ENCODE measurements around the gene SOAT1. TPM values are rescaled to one million over a fixed set of nuclear protein-coding genes. Genes with fewer than 3 reads are reported as not detected.

Gene SOAT1
- polyA plus RNA-seq, 2 of the 4 experiments (the other 2 are of a cell fraction) = 19.0 to 62.1 TPM

- TF ChIP-seq, protein P1, sequence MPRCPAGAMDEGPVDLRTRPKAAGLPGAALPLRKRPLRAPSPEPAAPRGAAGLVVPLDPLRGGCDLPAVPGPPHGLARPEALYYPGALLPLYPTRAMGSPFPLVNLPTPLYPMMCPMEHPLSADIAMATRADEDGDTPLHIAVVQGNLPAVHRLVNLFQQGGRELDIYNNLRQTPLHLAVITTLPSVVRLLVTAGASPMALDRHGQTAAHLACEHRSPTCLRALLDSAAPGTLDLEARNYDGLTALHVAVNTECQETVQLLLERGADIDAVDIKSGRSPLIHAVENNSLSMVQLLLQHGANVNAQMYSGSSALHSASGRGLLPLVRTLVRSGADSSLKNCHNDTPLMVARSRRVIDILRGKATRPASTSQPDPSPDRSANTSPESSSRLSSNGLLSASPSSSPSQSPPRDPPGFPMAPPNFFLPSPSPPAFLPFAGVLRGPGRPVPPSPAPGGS (IDR thresholded peaks at IDR 0.05) = no peak
- TF ChIP-seq RAD21 (conservative IDR thresholded peaks at IDR 0.05 in 1 of 2, IDR thresholded peaks at IDR 0.05 in 1 of 2) = no peak
- no peak for TF ChIP-seq TFCP2L1 (CRISPR knock-in tag; IDR thresholded peaks at IDR 0.05)
- POLR2A ChIA-PET = no interaction called here
- Histone ChIP-seq H3K4me1 (no peaks in the 10 kb centered on the region), H3K4me2 (no peak overlapping the region), H3K9me3 (no peaks in the 10 kb centered on the region), H3K4me3 (no peak overlapping the region), H3K27ac (no peak overlapping the region)
- DNase-seq (ENCODE audit: low read depth in 1 of 2, low spot score in 1 of 2) (no peak), FAIRE-seq (no peak), ATAC-seq (no peak)
- CTCF ChIA-PET = no interaction called here
- WGBS (ENCODE audit: missing lambda C conversion rate) = 73% methylated on average over 6 of the region's 6 CpGs
Measured at GRCh38 chr1:179376223-179376622, 82.6 kb downstream of the SOAT1 start.

GRCh38 chr1:179380299-179380698 lies 86.7 kb downstream of the SOAT1 start:
- no peak for TF ChIP-seq ZSCAN20 (CRISPR knock-in tag; IDR thresholded peaks at IDR 0.05)
- DNase-seq (ENCODE audit: low read depth in 1 of 2, low spot score in 1 of 2) = no peak
- Histone ChIP-seq H3K9me3 (no peaks in the 10 kb centered on the region), H3K4me2 (no peak overlapping the region), H3K27ac (no peak overlapping the region), H3K4me1 (peaks cover 5% of the 10 kb centered on the region; the same call in 1 of the 3 replicates), H3K4me3 (no peak overlapping the region)
- no peak for ATAC-seq
- ChIA-PET POLR2A (no interaction called here), CTCF (interaction anchor here (1.4 kb wide), 1 partner anchor 10 kb away, joined by 3 read pairs; no protein-coding TSS in a partner anchor)
- no peak for FAIRE-seq

DNA sequence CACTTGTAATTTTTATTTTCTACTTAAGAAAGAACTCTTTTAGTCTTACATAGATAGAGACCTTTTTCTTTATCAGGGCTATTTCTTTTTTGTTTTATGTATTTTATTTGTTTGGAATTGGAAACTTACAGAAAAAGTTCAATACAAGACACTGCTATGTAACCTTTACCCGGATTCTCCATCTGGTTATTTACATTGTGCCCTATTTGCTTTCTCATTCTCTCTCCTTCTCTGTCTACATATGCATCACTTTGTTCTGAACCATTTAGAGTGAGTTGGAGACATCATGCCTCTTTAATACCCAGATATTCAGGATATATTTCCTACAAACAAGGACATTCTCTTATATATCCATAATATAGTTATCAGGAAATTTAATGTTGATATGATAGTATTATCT lies 90.4 kb downstream of the SOAT1 start:
- DNase-seq (ENCODE audit: low read depth in 1 of 2, low spot score in 1 of 2) = no peak
- no peak overlapping the region for H3K27ac ChIP-seq
- no peak overlapping the region for H3K4me2 ChIP-seq
- H3K4me1 ChIP-seq = peaks cover 5% of the 10 kb centered on the region; the same call in 1 of the 3 replicates
- no peaks in the 10 kb centered on the region for H3K9me3 ChIP-seq
- no peak overlapping the region for H3K4me3 ChIP-seq
- POLR2A ChIA-PET = no interaction called here
- no peak for FAIRE-seq
- 10% methylated on average over 1 of the region's 1 CpG for WGBS (ENCODE audit: missing lambda C conversion rate)
- no peak for TF ChIP-seq FOSB (CRISPR knock-in tag; IDR thresholded peaks at IDR 0.05)
- TF ChIP-seq, protein P1 (IDR thresholded peaks at IDR 0.05) = no peak
- no peak for TF ChIP-seq MAX (IDR thresholded peaks at IDR 0.05)
- no peak for TF ChIP-seq FOXS1 (CRISPR knock-in tag; IDR thresholded peaks at IDR 0.05)
- TF ChIP-seq SREBF2 (IDR thresholded peaks at IDR 0.05) = no peak
- TF ChIP-seq, protein P2, sequence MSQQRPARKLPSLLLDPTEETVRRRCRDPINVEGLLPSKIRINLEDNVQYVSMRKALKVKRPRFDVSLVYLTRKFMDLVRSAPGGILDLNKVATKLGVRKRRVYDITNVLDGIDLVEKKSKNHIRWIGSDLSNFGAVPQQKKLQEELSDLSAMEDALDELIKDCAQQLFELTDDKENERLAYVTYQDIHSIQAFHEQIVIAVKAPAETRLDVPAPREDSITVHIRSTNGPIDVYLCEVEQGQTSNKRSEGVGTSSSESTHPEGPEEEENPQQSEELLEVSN (IDR thresholded peaks at IDR 0.05; ENCODE audit: borderline replicate concordance, low read depth) = no peak
- no peak for TF ChIP-seq PBX3 (IDR thresholded peaks at IDR 0.05)
- no peak for TF ChIP-seq RNF2 (IDR thresholded peaks at IDR 0.05; ENCODE audit: borderline replicate concordance, low read depth)
- no peak for TF ChIP-seq CHD4 (IDR thresholded peaks at IDR 0.05; ENCODE audit: borderline replicate concordance)
- TF ChIP-seq CHD2 (IDR thresholded peaks at IDR 0.05; ENCODE audit: low read length, partially characterized antibody) = no peak
- TF ChIP-seq ELK1 (IDR thresholded peaks at IDR 0.05; ENCODE audit: low read depth, low read length) = no peak
- TF ChIP-seq SMC3 (IDR thresholded peaks at IDR 0.05) = no peak
- TF ChIP-seq, protein P3, sequence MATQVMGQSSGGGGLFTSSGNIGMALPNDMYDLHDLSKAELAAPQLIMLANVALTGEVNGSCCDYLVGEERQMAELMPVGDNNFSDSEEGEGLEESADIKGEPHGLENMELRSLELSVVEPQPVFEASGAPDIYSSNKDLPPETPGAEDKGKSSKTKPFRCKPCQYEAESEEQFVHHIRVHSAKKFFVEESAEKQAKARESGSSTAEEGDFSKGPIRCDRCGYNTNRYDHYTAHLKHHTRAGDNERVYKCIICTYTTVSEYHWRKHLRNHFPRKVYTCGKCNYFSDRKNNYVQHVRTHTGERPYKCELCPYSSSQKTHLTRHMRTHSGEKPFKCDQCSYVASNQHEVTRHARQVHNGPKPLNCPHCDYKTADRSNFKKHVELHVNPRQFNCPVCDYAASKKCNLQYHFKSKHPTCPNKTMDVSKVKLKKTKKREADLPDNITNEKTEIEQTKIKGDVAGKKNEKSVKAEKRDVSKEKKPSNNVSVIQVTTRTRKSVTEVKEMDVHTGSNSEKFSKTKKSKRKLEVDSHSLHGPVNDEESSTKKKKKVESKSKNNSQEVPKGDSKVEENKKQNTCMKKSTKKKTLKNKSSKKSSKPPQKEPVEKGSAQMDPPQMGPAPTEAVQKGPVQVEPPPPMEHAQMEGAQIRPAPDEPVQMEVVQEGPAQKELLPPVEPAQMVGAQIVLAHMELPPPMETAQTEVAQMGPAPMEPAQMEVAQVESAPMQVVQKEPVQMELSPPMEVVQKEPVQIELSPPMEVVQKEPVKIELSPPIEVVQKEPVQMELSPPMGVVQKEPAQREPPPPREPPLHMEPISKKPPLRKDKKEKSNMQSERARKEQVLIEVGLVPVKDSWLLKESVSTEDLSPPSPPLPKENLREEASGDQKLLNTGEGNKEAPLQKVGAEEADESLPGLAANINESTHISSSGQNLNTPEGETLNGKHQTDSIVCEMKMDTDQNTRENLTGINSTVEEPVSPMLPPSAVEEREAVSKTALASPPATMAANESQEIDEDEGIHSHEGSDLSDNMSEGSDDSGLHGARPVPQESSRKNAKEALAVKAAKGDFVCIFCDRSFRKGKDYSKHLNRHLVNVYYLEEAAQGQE (IDR thresholded peaks at IDR 0.05) = no peak
- TF ChIP-seq HDAC2 (IDR thresholded peaks at IDR 0.05) = no peak
- CTCF ChIA-PET = no interaction called here
- ATAC-seq = peak in 1 of 2 experiments; percentile 46; a peak in 1 of 6 replicates
